Activated B cell treated with CpG ODN at 0.5 μM for 24 hours (primary cell): ENCODE results near the gene SPATS2. TPM values are rescaled to one million over a fixed set of nuclear protein-coding genes. Genes with fewer than 3 reads are reported as not detected.

Experiments used
- ATAC-seq: fragments of 200-7000 bp; cut with Tn5 transposase; one replicate; pipeline ENCODE4 v1.10.0; 2021; ENCODE audit warnings: low read depth, mild to moderate bottlenecking, moderate library complexity
- CTCF ChIA-PET: fragments of 350-600 bp; sonication (Branson Sonifier 250); formaldehyde crosslinking; loops from one replicate; lab custom pipeline; 2021; ENCODE audit warnings: antibody characterized with exemption; lab: Charles Lee
- POLR2A ChIA-PET: fragments of 350-600 bp; sonication (Branson Sonifier 250); formaldehyde crosslinking; loops from one replicate; lab custom pipeline; 2021; ENCODE audit warnings: antibody characterized with exemption; lab: Charles Lee
- DNase-seq: peaks from one replicate; pipeline ENCODE4 v3.0.0; 2022
- H3K27ac Mint-ChIP-seq: one replicate; pipeline ENCODE4 v1.8.0; 2020; ENCODE audit warnings: mixed read lengths
- H3K27me3 Mint-ChIP-seq: one replicate; pipeline ENCODE4 v1.8.0; 2021; ENCODE audit warnings: mixed read lengths
- H3K36me3 Mint-ChIP-seq: one replicate; pipeline ENCODE4 v1.8.0; 2021; ENCODE audit warnings: low read depth, mixed read lengths
- H3K4me1 Mint-ChIP-seq: one replicate; pipeline ENCODE4 v1.8.0; 2021; ENCODE audit warnings: mixed read lengths
- H3K4me3 Mint-ChIP-seq: one replicate; pipeline ENCODE4 v1.8.0; 2020; ENCODE audit warnings: mild to moderate bottlenecking, mixed read lengths
- H3K9me3 Mint-ChIP-seq: one replicate; pipeline ENCODE4 v1.8.0; 2020; ENCODE audit warnings: mixed read lengths
- CTCF ChIP-seq: fragments of 200-600 bp; IDR thresholded peaks from one replicate; pipeline ENCODE4 v1.8.0; 2022; ENCODE audit warnings: antibody characterized with exemption, mild to moderate bottlenecking
- intact Hi-C: fragments of 100-400 bp; cut with micrococcal nuclease; formaldehyde crosslinking; loops from one replicate; pipeline ENCODE4 v1.15.1; 2024
- total RNA-seq: library from RNA; stranded (reverse); gene quantifications from 2 replicates; pipeline ENCODE4 v1.2.3, GENCODE V29; 2022

Gene SPATS2
- total RNA-seq, 1 donor from 2014 or later = 18.9 TPM

- H3K27me3 Mint-ChIP-seq = no peaks in the 10 kb centered on the region
- intact Hi-C loops = loop anchor here (1.0 to 10.0 kb wide), 3 partner anchors 55 to 256 kb away; partner anchors contain the start of genes FMNL3, NCKAP5L and PRPF40B
- CTCF ChIA-PET = no interaction called here
- peaks cover 30% of the 10 kb centered on the region for H3K4me1 Mint-ChIP-seq
- peak; percentile 28 for ATAC-seq
- peaks cover 33% of the 10 kb centered on the region for H3K36me3 Mint-ChIP-seq
- peak overlapping the region; percentile 97 for H3K4me3 Mint-ChIP-seq
- TF ChIP-seq CTCF = no peak
- peak overlapping the region; percentile 100 for H3K27ac Mint-ChIP-seq
- DNase-seq = no peak
- no peaks in the 10 kb centered on the region for H3K9me3 Mint-ChIP-seq
- POLR2A ChIA-PET = interaction anchor here (0.9 kb wide), 1 partner anchor 202 kb away, joined by 3 read pairs; no protein-coding TSS in a partner anchor
Measured at GRCh38 chr12:49568442-49569162, 201.3 kb downstream of the SPATS2 start.

Other genes starting within 250 kb of the SPATS2 start
- gene TUBA1B, start 236.1 kb upstream of the SPATS2 start, total RNA-seq = 916 and 951 TPM in 2 replicates
- 114 and 115 TPM in 2 replicates for gene TUBA1A, start 178.4 kb upstream of the SPATS2 start, total RNA-seq
- 141 and 142 TPM in 2 replicates for gene TUBA1C, start 102.4 kb upstream of the SPATS2 start, total RNA-seq
- gene PRPH, start 72.3 kb upstream of the SPATS2 start, total RNA-seq = not detected in 2 replicates
- 2.0 and 3.1 TPM in 2 replicates for gene TROAP, start 44.2 kb upstream of the SPATS2 start, total RNA-seq
- gene C1QL4, start 30.3 kb upstream of the SPATS2 start, total RNA-seq = not detected in 2 replicates
- not detected in 2 replicates for gene DNAJC22, start 20.6 kb upstream of the SPATS2 start, total RNA-seq
- 0.27 and 0.44 TPM in 2 replicates for gene KCNH3, start 171.6 kb downstream of the SPATS2 start, total RNA-seq
- gene MCRS1, start 200.7 kb downstream of the SPATS2 start, total RNA-seq = 82.2 and 84.2 TPM in 2 replicates
- 0.93 and 1.5 TPM in 2 replicates for gene FAM186B, start 238.2 kb downstream of the SPATS2 start, total RNA-seq